WTC11 (cell line): Measurements from ENCODE around the gene PRSS56.

Source experiments
- CREB1 ChIP-seq: sonication (generic); formaldehyde crosslinking; IDR thresholded peaks from 2 replicates; pipeline ENCODE4 v1.8.0; 2023; ENCODE audit warnings: mild to moderate bottlenecking, missing genetic modification reagents
- TF ChIP-seq, protein P1 (sequence below): fragments of 200-600 bp; IDR thresholded peaks from 2 replicates; pipeline ENCODE4 v1.8.0; 2022; ENCODE audit warnings: antibody characterized with exemption
- TF ChIP-seq, protein P2 (sequence below): sonication (generic); formaldehyde crosslinking; IDR thresholded peaks from 2 replicates; pipeline ENCODE4 v1.8.0; 2022; ENCODE audit warnings: mild to moderate bottlenecking, missing genetic modification reagents

DNA sequence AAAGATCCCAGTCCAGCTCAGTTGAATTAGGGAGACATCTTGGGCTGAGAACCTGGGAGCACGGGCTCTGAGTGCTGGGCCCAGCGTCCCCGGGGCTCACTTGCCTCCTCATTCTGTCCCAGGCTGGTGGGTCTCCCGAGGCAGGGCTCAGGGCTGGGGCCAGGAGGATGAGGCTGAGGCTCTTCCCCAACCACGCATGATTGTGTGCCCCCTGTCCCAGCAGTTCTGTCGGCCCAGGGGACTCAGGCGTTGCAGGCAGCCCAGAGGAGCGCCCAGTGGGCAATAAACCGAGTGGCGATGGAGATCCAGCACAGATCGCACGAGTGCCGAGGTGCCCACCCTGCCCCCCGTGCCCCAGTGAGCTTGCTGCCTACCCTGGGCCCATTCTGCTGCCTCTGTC lies 910 bp downstream of the PRSS56 start:
- TF ChIP-seq, protein P1, sequence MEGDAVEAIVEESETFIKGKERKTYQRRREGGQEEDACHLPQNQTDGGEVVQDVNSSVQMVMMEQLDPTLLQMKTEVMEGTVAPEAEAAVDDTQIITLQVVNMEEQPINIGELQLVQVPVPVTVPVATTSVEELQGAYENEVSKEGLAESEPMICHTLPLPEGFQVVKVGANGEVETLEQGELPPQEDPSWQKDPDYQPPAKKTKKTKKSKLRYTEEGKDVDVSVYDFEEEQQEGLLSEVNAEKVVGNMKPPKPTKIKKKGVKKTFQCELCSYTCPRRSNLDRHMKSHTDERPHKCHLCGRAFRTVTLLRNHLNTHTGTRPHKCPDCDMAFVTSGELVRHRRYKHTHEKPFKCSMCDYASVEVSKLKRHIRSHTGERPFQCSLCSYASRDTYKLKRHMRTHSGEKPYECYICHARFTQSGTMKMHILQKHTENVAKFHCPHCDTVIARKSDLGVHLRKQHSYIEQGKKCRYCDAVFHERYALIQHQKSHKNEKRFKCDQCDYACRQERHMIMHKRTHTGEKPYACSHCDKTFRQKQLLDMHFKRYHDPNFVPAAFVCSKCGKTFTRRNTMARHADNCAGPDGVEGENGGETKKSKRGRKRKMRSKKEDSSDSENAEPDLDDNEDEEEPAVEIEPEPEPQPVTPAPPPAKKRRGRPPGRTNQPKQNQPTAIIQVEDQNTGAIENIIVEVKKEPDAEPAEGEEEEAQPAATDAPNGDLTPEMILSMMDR, result no peak
- TF ChIP-seq, protein P2, sequence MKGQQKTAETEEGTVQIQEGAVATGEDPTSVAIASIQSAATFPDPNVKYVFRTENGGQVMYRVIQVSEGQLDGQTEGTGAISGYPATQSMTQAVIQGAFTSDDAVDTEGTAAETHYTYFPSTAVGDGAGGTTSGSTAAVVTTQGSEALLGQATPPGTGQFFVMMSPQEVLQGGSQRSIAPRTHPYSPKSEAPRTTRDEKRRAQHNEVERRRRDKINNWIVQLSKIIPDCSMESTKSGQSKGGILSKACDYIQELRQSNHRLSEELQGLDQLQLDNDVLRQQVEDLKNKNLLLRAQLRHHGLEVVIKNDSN (CRISPR knock-in tag), result no peak
- TF ChIP-seq CREB1 (CRISPR knock-in tag), result no peak
